22Rv1 (cell line): Measurements from ENCODE around the gene NLN.
A peak's percentile ranks its signal among the peaks of the same experiment; 100 is the strongest.
"Not testable (repeated sequence)": the region's sequence is repeated elsewhere in the genome, so short reads cannot be mapped to it uniquely, and the experiment has no call there.

Experiments
- H3K27ac ChIP-seq: fragments of 450-650 bp; 2 replicates; pipeline ENCODE4 v1.5.1; 2017
- ZFX ChIP-seq: fragments of 450-650 bp; IDR thresholded peaks from 2 replicates; pipeline ENCODE4 v1.6.1; 2017; ENCODE audit warnings: antibody characterized with exemption, borderline replicate concordance
- TF ChIP-seq, protein P1 (sequence below): fragments of 450-650 bp; IDR thresholded peaks from 2 replicates; pipeline ENCODE4 v1.5.1; 2017; ENCODE audit warnings: mild to moderate bottlenecking

NLN gene

DNA sequence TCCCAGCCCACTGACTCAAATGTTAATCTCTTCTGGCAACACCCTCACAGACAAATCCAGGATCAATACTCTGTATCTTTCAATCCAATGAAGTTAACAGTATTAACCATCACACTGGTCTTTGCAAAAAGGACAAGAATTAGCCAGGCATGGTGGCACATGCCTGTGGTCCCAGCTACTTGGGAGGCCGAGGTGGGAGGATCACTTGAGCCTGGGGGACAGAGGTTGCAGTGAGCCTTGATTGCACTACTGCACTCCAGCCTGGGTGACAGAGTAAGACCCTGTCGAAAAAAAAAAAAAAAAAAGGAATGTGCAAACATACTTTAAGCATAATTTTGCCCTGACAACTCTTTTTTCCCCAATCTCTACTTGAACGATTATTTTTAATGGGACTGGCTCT, 146.5 kb downstream of the NLN start:
- H3K27ac ChIP-seq = no peak overlapping the region
- TF ChIP-seq, protein P1, sequence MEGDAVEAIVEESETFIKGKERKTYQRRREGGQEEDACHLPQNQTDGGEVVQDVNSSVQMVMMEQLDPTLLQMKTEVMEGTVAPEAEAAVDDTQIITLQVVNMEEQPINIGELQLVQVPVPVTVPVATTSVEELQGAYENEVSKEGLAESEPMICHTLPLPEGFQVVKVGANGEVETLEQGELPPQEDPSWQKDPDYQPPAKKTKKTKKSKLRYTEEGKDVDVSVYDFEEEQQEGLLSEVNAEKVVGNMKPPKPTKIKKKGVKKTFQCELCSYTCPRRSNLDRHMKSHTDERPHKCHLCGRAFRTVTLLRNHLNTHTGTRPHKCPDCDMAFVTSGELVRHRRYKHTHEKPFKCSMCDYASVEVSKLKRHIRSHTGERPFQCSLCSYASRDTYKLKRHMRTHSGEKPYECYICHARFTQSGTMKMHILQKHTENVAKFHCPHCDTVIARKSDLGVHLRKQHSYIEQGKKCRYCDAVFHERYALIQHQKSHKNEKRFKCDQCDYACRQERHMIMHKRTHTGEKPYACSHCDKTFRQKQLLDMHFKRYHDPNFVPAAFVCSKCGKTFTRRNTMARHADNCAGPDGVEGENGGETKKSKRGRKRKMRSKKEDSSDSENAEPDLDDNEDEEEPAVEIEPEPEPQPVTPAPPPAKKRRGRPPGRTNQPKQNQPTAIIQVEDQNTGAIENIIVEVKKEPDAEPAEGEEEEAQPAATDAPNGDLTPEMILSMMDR = no peak
- TF ChIP-seq ZFX = no peak

DNA sequence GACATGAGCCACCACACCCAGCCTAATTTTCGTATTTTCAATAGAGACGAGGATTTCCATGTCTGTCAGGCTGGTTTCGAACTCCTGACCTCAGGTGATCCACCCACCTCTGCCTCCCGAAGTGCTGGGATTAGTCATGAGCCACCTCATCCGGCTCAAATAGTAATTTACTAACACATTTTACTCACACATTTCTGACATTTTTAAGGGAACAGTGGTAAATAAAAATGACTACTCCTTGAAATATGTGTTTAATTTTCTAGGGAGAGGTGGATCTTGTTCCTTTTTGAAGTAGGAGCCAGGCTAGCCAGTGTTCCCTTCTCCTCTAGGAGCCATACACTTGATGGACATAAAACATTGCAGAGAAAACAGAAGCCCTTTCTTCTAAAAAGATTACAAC, 149.2 kb downstream of the NLN start:
- TF ChIP-seq, protein P1 = no peak
- TF ChIP-seq ZFX = no peak
- no peak overlapping the region for H3K27ac ChIP-seq

DNA sequence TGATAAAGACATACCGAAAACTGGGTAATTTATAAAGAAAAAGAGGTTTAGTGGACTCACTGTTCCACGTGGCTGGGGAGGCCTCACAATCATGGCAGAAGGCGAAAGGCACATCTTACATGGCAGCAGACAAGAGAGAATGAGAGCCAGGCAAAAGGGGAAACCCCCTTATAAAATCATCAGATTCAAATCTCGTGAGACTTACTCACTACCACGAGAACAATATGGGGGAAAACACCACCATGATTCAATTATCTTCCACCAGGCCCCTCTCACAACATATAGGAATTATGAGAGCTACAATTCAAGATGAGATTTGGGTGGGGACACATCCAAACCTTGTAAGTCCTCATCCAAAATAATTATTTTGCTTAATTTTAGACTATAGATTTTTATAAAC, 149.8 kb downstream of the NLN start:
- not testable (repeated sequence) for H3K27ac ChIP-seq

DNA sequence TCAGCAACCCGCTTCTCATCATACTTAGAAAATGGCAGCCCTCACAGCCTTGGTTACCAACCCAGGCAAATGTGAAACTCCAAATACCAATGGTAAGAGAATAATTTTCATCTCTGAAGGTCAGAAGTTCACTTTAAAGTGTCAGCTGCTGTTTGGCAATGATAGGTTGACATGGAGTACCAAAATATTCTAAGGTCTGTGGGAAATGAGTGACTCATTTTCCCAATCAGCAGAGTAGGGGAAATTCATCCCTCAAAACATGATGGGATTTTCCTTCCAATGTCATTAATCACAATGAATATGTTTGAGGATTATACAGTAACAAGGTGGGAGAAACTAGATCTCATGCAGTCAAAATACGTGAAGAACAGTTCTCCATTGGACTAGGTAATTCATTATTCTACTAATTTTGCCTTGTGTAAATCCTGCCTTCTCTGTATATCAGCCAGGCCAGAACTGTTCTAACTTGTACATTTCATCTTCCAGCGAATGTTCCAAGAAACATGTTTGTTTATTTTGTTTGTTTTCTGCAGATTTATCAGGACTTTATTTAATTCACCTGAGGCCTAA, 151.3 kb downstream of the NLN start:
- H3K27ac ChIP-seq = peak overlapping the region; percentile 46; the same call in 1 of the 2 replicates
- TF ChIP-seq, protein P1 = no peak
- TF ChIP-seq ZFX = no peak

DNA sequence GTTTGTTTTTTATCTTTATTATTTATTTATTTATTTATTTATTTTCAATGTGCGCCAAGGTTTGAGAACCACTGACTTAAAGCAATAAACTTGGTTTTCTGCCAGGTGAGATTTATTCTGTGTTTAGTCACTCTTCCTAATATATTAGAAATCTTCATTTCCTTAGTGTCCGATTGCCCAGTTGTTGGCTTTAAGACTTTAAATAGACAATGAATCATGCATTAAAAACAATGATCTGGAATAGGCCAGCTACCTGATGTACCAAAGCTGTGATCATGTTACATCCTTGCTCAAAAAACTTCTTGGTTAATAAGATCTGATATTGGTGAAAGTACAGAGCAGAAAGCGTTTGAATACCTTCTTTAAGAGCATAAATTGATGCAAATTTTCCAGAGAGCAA, 152.2 kb downstream of the NLN start:
- no peak overlapping the region; the same call in 1 of the 2 replicates for H3K27ac ChIP-seq

DNA sequence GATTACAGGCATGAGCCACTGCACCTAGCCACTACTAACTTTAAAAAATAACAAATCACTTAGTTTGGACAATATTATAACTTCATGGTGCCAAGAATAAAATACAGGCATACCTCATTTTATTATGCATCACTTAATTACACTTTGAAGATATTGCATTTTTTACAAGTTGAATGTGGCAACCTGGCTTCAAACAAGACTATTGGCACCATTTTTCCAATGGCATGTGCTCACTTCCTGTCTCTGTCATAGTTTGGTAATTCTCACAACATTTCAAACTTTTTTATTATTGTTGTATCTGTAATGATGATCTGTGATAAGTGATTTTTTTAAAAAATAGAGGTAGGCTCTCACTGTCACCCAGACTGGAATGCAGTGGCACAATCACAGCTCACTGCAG, 154.5 kb downstream of the NLN start:
- TF ChIP-seq, protein P1 = no peak
- no peak for TF ChIP-seq ZFX
- H3K27ac ChIP-seq = no peak overlapping the region

More for the DNA sequence above, 152.2 kb downstream of the NLN start:
- no peak for TF ChIP-seq ZFX
- TF ChIP-seq, protein P1 = no peak

DNA sequence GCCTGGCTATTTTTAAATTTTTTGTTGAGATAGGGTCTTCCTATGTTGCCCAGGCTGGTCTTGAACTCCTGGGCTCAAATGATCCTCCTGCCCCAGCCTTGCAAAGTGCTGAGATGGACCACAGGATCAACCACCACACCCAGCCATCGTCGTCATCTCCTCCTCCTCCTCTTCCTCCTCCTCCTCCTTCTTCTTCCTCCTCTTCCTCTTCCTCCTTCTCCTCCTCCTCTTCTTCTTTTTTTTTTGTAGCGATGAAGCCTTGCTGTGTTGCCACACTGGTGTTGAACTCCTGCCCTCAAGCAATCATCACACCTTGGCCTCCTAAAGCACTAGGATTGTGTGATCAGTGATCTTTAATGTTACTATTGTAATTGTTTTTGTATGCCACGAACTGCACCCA, 155.0 kb downstream of the NLN start:
- TF ChIP-seq, protein P1 = no peak
- TF ChIP-seq ZFX = no peak
- no peak overlapping the region for H3K27ac ChIP-seq
